Measurements from ENCODE around the gene MPPED1. TPM values are rescaled to one million over a fixed set of nuclear protein-coding genes. Genes with fewer than 3 reads are reported as not detected.

Gene MPPED1
- total RNA-seq, 1 experiment from 2014 or later: 0.28 TPM

GRCh38 chr22:43385770-43386641, 25.8 kb upstream of the MPPED1 start:
- Histone ChIP-seq H3K79me2 (ENCODE audit: insufficient read depth, low read length) (no peaks in the 10 kb centered on the region), H2BK15ac (ENCODE audit: low read depth, low read length) (no peak overlapping the region), H2BK120ac (ENCODE audit: low read depth, low read length, poor library complexity, severe bottlenecking) (no peak overlapping the region), H3K4ac (ENCODE audit: low read depth, low read length) (no peak overlapping the region), H3K56ac (ENCODE audit: insufficient read length, low read depth, low read length) (no peak overlapping the region), H4K5ac (ENCODE audit: insufficient read length, low read depth, low read length) (no peak overlapping the region), H3K23me2 (ENCODE audit: insufficient read length, low read depth, low read length, poor library complexity, severe bottlenecking) (peaks cover 4% of the 10 kb centered on the region), H2AK5ac (ENCODE audit: insufficient read length, low read length) (no peak overlapping the region), H4K91ac (ENCODE audit: insufficient read length, low read depth, low read length) (no peak overlapping the region), H2BK5ac (ENCODE audit: insufficient read length, low read length) (no peak overlapping the region), H4K20me1 (ENCODE audit: control insufficient read depth, insufficient read depth, insufficient read length) (no peaks in the 10 kb centered on the region), H3K9ac (ENCODE audit: extremely low read depth, insufficient read length, low read length) (no peak overlapping the region), H3K18ac (ENCODE audit: insufficient read length, low read depth, low read length) (no peak overlapping the region), H3T11ph (ENCODE audit: low read length) (no peak overlapping the region), H3K27me3 (ENCODE audit: insufficient read depth, low read length) (no peaks in the 10 kb centered on the region), H3K27ac (ENCODE audit: insufficient read length, low read depth, low read length) (no peak overlapping the region), H2BK12ac (ENCODE audit: insufficient read length, low read depth, low read length) (no peak overlapping the region), H3K4me2 (ENCODE audit: insufficient read depth, insufficient read length, low read length) (no peak overlapping the region), H3K4me1 (ENCODE audit: insufficient read depth, low read length) (no peaks in the 10 kb centered on the region), H3K14ac (ENCODE audit: insufficient read depth, low read length) (no peak overlapping the region), H4K8ac (replicated peaks; ENCODE audit: insufficient read length, low read depth, low read length) (no peak overlapping the region), H3K9me3 (ENCODE audit: control insufficient read depth, low read depth, low read length) (no peaks in the 10 kb centered on the region), H2BK20ac (ENCODE audit: low read depth, low read length, poor library complexity, severe bottlenecking) (no peak overlapping the region), H3K79me1 (ENCODE audit: insufficient read depth, low read depth, low read length, poor library complexity, severe bottlenecking) (no peaks in the 10 kb centered on the region), H3K23ac (ENCODE audit: insufficient read length, low read depth, low read length) (no peak overlapping the region), H2AFZ (ENCODE audit: low read length) (peak overlapping the region; percentile 49)
- no peaks in the 10 kb centered on the region; a peak in 2 of 5 replicates for H3K9me3 Mint-ChIP-seq
- TF ChIP-seq, protein P1, sequence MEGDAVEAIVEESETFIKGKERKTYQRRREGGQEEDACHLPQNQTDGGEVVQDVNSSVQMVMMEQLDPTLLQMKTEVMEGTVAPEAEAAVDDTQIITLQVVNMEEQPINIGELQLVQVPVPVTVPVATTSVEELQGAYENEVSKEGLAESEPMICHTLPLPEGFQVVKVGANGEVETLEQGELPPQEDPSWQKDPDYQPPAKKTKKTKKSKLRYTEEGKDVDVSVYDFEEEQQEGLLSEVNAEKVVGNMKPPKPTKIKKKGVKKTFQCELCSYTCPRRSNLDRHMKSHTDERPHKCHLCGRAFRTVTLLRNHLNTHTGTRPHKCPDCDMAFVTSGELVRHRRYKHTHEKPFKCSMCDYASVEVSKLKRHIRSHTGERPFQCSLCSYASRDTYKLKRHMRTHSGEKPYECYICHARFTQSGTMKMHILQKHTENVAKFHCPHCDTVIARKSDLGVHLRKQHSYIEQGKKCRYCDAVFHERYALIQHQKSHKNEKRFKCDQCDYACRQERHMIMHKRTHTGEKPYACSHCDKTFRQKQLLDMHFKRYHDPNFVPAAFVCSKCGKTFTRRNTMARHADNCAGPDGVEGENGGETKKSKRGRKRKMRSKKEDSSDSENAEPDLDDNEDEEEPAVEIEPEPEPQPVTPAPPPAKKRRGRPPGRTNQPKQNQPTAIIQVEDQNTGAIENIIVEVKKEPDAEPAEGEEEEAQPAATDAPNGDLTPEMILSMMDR (conservative IDR thresholded peaks at IDR 0.05): peak; percentile 94
- H3K36me3 Mint-ChIP-seq (ENCODE audit: insufficient read depth in 1 of 3, low read depth in 3 of 3): no peaks in the 10 kb centered on the region
- no CpG with 5 or more reads among the region's 20 CpGs for WGBS (ENCODE audit: extremely low coverage, insufficient read length, low lambda C conversion rate)
- H3K4me3 Mint-ChIP-seq: peak overlapping the region in 1 of 2 experiments; percentile 7; a peak in 1 of 5 replicates
- peaks cover 7 to 22% of the 10 kb centered on the region in 2 experiments for H3K4me1 Mint-ChIP-seq
- peaks cover 46% of the 10 kb centered on the region for H3K27me3 Mint-ChIP-seq (ENCODE audit: low read depth)
- DNase-seq: peak; percentile 89
- H3K27ac Mint-ChIP-seq: no peak overlapping the region

All from H9 (cell line).